NCI-H2081 (cell line): ENCODE data around the gene UBB.

Experiments used
- DNase-seq, 2 experiments: peaks; one replicate each; lab custom pipeline; 2025; lab: John Stamatoyannopoulos, UW

The UBB gene

DNA sequence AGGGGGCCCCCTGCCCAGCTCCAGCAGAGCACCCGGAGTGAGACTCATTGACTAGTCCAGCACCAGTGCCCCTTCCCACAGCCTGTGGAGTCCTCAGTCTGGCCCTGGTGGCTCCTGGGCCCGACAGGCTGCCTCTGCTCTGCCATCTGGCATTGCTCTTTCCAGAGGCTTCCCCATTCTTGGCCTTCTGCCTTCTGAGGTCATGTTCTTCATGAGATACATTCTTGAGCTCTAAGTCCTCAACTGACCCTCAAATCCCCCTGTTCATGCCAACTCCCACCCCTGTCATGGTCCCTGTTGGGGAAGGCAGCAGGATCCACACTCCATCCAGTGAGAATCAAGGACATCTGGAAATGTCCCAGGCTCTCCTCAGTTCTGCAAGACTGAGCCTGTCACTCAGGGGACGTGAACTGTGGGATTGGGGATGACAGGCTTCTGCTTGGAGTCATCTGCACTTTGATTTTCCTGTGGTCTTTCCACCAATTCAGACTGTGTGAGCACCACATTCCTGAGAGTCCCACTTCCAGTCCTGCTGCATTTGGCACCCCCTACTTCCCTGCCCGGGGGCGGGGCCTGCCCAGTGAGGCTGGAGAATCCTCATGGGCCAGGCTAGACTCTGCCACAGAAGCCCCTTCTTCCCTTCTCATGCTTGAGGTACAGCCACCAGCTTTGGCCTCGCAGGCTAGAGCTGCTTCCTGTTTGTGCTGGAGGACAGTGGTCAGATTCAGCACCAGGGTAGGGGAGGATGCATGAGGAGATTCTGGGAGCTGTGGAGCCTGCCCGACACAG lies 37.2 kb downstream of the UBB start:
- DNase-seq, result no peak

DNA sequence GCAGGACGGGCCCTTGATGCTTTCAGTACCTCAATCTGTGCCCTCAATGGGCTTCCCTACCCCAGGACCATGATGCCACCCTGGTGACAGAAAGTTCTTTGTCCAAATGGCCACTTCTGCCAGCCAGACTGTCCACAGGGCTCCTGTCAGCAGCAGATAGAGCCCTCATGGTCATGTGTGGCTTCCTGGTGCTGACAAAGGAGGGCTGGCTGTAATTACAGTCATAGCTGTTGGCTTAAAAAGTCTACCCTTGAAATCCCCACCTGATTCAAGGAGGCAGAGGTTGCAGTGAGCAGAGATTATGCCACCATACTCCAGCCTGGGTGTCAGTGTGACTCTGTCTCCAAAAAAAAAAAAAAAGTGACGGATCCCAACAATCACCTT lies 37.8 kb downstream of the UBB start:
- no peak for DNase-seq

DNA sequence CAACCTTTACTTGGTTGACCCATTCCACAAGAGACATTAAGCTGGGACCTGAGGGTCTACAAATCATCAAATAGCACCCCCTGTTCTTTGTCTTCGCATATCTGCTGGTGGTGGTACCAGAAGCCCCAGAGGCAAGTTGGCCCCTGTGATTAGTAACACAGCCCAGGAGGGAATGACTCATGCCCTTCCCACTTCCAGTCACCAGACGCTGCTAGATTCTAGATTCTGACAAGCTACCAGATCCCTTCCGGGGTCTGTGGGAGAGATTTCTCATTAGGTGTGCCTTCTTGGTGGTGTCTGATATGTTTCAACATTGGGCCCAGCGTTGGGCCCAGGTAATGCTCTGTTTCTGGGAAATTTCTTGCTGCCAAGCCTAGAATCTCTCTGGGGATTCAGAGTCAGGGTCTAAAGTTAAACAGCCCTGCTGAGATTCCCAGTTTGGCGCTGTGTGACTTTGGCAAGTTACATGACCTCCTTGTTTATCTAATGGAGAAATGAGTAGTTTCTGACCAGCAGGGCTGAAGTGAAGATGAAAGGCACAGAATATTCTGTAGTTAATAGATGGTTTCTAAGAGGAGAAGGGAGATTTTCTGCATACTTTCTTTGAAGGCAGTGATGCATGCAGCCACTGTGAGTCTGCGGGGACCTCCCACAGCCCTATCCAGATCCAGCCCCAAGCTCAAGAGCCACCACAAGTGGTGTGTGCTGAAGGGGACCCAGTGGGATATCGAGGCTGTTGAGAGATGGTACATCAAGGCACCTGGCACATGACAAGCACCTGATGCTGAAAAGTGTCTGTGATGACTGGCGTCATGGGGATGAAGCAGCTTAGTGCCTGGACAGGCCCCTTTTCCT lies 38.4 kb downstream of the UBB start:
- DNase-seq, result no peak

DNA sequence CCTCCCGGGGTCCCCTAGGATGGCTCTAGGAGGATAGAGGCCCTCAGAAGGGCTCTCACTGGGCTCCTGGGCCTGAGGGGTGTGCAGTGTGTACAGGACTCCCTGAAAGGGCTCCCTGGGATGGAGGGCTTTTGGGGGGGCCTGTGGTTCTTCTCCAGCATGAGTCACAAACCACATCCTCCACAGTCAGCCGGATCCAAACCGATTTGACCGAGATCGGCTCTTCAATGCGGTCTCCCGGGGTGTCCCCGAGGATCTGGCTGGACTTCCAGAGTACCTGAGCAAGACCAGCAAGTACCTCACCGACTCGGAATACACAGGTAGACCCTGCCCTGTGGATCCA lies 39.0 kb downstream of the UBB start:
- DNase-seq, result no peak

DNA sequence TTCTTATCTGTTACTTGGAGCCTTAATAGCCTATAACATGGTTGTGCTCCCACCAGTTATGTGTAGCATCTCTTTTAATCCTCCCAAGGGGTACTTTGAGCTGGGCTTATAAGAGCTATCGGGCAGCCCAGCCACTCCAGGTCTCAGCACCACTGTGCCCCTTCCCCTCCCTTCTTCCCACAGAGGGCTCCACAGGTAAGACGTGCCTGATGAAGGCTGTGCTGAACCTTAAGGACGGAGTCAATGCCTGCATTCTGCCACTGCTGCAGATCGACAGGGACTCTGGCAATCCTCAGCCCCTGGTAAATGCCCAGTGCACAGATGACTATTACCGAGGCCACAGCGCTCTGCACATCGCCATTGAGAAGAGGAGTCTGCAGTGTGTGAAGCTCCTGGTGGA lies 41.5 kb downstream of the UBB start:
- no peak for DNase-seq

DNA sequence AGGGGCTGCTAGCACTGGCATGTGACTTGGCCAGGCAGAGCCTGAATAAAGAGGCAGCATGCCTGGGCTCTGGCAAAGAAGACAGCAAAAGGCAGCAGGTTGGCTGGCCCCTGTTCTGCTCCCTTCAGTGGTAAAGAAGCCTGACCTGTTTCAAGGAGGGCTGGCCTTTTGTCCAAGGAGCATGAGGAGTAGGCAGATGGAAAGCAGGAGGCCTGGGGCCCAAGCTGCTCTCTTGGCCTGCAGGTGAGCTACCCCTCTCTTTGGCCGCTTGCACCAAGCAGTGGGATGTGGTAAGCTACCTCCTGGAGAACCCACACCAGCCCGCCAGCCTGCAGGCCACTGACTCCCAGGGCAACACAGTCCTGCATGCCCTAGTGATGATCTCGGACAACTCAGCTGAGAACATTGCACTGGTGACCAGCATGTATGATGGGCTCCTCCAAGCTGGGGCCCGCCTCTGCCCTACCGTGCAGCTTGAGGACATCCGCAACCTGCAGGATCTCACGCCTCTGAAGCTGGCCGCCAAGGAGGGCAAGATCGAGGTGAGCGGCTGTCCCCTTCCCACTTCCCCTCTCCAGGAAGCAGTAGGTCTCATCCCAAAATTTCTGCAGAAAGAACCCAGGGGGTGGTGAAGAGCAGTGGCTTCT lies 42.5 kb downstream of the UBB start:
- no peak for DNase-seq

DNA sequence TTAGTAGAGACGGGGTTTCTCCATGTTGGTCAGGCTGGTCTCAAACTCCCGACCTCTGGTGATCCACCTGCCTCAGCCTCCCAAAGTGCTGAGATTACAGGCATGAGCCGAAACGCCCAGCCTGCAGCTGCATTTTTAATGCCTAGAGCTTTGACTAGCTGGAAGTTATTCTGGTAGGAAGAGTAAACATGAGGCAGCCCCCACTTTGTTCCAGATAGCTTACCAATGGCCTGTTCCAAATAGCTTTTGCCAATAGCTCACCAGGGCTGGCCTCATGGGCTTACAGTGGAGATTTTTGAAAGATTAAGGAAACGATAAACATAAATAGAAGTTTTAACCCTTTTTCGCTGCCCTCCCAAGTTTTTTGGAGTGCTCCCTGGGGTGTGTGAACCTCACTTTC lies 44.3 kb downstream of the UBB start:
- DNase-seq, result no peak

DNA sequence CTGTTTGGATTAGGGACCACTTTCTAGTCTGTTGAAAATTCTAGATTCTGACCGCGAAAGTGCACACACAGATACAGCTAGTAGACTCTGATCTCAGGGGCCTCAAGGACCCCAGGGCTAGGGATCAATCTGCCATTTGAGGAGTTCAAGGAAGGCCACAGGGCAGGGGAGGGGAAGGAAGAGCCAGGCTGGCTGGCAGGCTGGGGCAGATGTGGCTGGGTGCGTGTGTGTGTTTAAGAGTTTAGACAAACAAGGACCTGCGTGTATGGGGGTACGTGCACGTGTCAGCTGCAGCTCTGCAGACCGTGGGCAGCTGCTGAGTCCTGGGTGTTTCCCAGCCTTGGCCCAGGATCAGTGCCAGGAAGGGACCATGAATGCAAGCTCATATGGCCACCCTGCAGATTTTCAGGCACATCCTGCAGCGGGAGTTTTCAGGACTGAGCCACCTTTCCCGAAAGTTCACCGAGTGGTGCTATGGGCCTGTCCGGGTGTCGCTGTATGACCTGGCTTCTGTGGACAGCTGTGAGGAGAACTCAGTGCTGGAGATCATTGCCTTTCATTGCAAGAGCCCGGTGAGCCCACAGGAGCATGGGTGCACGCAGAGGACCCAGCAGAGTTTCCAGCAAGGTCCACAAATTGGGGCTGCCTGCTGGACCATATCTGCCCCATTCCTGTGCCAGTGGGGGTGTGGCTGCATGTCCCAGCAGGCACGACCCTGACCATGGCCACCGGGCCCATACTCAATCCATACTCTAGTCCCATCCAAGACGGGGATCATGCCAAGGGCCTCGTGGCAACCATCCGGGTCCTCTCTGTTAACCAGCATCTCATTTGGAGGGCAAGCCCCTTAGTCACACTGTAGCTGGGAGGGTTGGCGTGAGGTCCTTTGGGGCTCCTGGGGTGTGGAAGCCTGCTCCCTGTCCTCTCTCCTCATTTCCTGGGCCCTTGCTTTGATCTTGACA lies 45.1 kb downstream of the UBB start:
- no peak for DNase-seq

DNA sequence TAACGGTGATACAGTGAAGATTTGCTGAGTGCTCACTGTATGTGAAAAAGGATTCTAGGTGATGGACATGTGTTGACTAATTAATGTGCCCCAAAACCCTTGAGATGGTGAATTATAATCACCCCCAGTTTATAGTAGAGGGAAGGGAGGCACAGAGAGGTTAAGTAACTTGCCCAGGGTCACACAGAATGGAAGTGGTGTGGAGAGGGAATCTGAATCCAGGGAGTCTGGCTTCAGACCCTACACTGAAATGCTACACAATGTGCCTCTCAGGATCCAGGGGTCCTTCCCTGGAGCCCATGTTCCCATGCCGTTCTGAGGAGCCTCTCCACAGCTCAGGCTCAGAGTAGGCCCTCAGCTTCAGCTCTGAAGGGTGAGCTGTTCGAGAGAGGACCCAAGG lies 46.1 kb downstream of the UBB start:
- no peak for DNase-seq

DNA sequence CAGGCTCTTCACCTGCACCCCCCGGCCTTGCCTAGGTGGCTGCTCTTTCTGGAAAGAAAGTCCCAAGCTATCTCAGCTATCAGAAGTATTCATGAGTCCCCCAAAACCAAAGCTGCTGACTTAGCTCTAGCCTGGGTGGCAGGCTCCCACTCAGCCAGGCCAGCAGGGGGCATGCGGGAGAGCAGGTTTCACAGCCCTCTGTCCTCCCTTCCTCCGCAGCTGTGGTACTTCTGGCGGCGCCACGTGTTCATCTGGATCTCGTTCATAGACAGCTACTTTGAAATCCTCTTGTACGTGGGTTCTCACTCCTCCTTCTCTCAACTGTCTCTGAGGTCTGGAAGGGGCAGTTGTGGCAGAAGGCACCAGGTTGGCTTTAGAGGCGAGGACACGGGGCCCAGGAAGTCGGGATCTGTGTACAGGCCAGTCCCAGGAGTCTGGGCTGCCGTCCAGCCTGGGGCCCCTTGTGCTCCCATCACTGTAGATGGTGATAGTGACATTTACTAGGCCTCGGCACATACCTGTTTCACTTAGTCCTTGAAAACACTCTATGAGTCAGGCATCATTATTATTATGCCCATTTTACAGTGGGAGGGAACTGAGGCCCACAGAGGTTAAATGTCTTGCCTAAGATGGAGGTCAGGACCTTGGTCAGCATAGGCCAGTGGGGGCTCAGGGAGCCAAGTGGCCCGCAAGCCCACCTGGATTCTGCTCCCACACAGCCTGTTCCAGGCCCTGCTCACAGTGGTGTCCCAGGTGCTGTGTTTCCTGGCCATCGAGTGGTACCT lies 47.4 kb downstream of the UBB start:
- no peak for DNase-seq

DNA sequence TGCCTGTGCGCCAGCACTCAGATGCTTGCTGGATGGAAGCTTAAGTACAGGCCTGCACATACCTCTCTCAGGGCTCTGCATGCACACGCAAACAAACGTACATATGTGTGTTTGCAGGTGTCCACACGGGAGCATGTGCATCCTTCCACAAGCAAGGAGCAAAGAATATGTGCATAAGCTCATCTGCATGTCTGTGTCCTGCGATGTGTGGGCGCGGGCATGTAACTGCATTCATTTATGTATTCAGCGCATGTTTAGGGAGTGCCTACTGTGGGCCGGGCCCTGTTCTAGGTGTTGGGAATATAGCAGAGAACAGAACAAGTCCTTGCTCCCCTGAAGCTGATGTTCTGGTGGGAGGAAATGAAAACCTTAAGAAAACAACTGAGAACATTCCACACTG lies 48.2 kb downstream of the UBB start:
- no peak for DNase-seq

DNA sequence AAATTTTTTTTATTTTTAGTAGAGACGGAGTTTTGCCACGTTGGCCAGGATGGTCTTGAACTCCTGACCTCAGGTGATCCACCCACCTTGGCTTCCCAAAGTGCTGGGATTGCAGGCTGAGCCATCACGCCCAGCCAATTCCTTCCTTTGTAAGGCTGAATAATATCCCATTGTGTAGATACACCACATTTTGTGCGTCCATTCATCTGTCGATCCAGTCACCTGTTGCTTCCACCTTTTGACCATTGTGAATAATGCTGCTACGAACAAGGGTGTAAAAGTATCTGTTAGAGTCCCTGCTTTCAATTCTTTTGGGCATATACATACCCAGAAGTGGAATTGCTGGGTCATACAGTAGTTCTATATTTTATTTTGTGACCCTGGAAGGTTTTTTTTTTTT lies 49.8 kb downstream of the UBB start:
- DNase-seq, result no peak

DNA sequence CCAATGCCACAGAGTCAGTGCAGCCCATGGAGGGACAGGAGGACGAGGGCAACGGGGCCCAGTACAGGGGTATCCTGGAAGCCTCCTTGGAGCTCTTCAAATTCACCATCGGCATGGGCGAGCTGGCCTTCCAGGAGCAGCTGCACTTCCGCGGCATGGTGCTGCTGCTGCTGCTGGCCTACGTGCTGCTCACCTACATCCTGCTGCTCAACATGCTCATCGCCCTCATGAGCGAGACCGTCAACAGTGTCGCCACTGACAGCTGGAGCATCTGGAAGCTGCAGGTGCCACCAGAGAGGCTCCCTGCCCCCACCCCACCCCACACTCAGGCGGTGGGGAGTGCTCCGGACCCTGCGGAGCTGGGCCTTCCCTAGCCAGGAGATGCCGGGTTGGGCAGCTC lies 51.1 kb downstream of the UBB start:
- no peak for DNase-seq
